ENCODE measurements around the gene KCNAB3. TPM values are rescaled to one million over a fixed set of nuclear protein-coding genes. Genes with fewer than 3 reads are reported as not detected.
A peak's percentile ranks its signal among the peaks of the same experiment; 100 is the strongest.

Gene KCNAB3
- polyA plus RNA-seq, 3 donors: 11.7 TPM; not detected in 2

DNA sequence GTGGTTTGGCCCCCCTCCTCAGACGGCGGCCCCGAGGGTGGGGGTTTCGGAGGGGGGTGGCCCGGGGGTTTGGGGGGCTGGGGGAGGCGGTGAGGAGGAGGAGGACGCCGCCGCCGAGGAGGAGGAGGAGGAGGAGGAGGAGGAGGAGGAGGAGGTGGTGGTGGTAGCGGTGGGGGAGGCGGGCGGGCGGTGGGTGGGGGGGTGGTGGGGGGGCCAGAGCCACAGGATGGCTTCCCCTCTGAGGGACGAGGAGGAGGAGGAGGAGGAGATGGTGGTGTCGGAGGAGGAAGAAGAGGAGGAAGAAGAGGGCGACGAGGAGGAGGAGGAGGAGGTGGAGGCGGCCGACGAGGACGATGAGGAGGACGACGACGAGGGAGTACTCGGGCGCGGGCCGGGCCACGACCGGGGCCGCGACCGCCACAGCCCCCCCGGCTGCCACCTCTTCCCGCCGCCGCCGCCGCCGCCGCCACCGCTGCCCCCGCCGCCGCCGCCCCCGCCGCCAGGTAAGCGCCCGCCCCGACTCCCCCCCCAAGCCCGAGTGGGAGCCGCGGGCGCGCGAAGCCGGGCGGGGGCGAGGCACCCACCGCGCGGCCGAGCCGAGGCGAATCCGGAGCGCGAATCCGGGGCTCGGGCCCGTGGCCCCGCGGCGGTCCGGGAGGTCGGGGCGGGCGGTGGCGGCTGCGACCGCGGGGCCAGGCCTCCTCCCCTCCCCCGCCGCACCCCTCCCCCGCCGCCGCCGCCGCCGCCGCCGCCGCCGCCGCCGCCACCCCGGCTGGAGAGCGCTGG is 44.9 kb downstream of the KCNAB3 start:
- H3K9me3 ChIP-seq (replicated peaks in 1 of 2; ENCODE audit: control insufficient read depth in 1 of 2, insufficient read depth in 1 of 2, low read length in 2 of 2): no peaks in the 10 kb centered on the region
- TF ChIP-seq, protein P1, sequence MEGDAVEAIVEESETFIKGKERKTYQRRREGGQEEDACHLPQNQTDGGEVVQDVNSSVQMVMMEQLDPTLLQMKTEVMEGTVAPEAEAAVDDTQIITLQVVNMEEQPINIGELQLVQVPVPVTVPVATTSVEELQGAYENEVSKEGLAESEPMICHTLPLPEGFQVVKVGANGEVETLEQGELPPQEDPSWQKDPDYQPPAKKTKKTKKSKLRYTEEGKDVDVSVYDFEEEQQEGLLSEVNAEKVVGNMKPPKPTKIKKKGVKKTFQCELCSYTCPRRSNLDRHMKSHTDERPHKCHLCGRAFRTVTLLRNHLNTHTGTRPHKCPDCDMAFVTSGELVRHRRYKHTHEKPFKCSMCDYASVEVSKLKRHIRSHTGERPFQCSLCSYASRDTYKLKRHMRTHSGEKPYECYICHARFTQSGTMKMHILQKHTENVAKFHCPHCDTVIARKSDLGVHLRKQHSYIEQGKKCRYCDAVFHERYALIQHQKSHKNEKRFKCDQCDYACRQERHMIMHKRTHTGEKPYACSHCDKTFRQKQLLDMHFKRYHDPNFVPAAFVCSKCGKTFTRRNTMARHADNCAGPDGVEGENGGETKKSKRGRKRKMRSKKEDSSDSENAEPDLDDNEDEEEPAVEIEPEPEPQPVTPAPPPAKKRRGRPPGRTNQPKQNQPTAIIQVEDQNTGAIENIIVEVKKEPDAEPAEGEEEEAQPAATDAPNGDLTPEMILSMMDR (IDR thresholded peaks at IDR 0.05): no peak
- intact Hi-C loops (cut with micrococcal nuclease): no loop called here
- H3K4me3 ChIP-seq (replicated peaks in 1 of 3; ENCODE audit: low read depth in 2 of 3, low read length in 3 of 3): peak overlapping the region; percentile 54 to 98 (median 89)
- Mint-ChIP-seq H3K36me3 (peaks cover 0 to 6% of the 10 kb centered on the region in 2 donors), H3K4me3 (peak overlapping the region; percentile 78 to 88), H3K27ac (peak overlapping the region in 5 of 7 donors; percentile 64 to 90 (median 74)), H3K9me3 (no peaks in the 10 kb centered on the region), H3K4me1 (peaks cover 5% of the 10 kb centered on the region), H3K27me3 (ENCODE audit: low read depth in 3 of 3) (no peaks in the 10 kb centered on the region)
- H3K27ac ChIP-seq (ENCODE audit: low read depth in 1 of 2, low read length in 2 of 2): peak overlapping the region in 1 of 2 donors; percentile 39
- H3K27me3 ChIP-seq (ENCODE audit: control insufficient read depth in 2 of 2, insufficient read depth in 2 of 2, low read length in 2 of 2): no peaks in the 10 kb centered on the region
- peak overlapping the region; percentile 74 for H3K9ac ChIP-seq (ENCODE audit: insufficient read depth, low read length, poor library complexity, severe bottlenecking)
- H3K36me3 ChIP-seq (replicated peaks in 1 of 2; ENCODE audit: control insufficient read depth in 1 of 2, insufficient read depth in 2 of 2, low read length in 2 of 2): peaks cover 0 to 2% of the 10 kb centered on the region in 2 donors
- WGBS (ENCODE audit: insufficient coverage): 0% methylated on average over 33 of the region's 100 CpGs
- H3K79me2 ChIP-seq (ENCODE audit: insufficient read depth, low read length): peaks cover 75% of the 10 kb centered on the region
- H2AFZ ChIP-seq (ENCODE audit: insufficient read depth, low read depth, low read length, poor library complexity, severe bottlenecking): peak overlapping the region; percentile 69
- H3K4me1 ChIP-seq (ENCODE audit: control insufficient read depth in 1 of 2, insufficient read depth in 2 of 2, low read length in 2 of 2): peaks cover 72 to 80% of the 10 kb centered on the region in 2 donors
- peaks cover 13% of the 10 kb centered on the region for H4K20me1 ChIP-seq (ENCODE audit: insufficient read depth, low read length)
- DNase-seq: peak in 1 of 3 donors; percentile 20
- H3K4me2 ChIP-seq (replicated peaks; ENCODE audit: extremely low read depth, low read length, poor library complexity, severe bottlenecking): peak overlapping the region; percentile 99

DNA sequence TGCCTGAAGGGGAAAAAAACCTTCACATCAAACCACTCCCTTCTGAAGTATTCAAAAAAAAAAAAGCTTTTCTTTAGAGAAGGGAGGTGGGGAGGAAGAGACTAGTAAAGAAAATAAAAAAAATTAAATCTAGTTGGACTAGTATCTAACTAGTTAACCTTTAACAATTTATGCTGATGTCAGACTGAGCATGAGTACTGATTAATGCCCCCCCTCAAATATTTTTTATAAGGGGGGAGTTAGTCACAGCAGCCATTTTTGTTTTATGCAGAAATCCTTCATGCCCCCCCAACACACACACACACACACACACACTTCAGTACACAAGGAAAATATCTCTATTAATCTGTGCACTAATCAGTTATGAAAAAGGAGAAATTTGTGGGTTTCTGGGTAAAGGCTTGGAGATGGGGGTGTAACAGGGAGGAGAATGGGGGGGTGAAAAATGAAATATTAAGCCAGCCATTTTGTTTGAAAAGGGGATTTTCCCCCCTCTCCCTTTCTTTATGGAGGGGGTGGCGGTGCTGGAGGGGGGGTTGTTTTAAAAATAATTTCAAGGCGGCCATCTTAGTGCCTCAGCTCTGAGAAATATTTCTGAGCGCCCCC is 45.8 kb downstream of the KCNAB3 start:
- H3K9me3 Mint-ChIP-seq: no peaks in the 10 kb centered on the region
- no peaks in the 10 kb centered on the region for H3K27me3 Mint-ChIP-seq (ENCODE audit: low read depth in 3 of 3)
- no CpG with 5 or more reads among the region's 3 CpGs for whole genome bisulfite sequencing (ENCODE audit: insufficient coverage)
- peaks cover 6% of the 10 kb centered on the region for H4K20me1 ChIP-seq (ENCODE audit: insufficient read depth, low read length)
- H3K27ac ChIP-seq (ENCODE audit: low read depth in 1 of 2, low read length in 2 of 2): no peak overlapping the region
- intact Hi-C loops (cut with micrococcal nuclease): no loop called here
- H3K9ac ChIP-seq (ENCODE audit: insufficient read depth, low read length, poor library complexity, severe bottlenecking): no peak overlapping the region
- H2AFZ ChIP-seq (ENCODE audit: insufficient read depth, low read depth, low read length, poor library complexity, severe bottlenecking): peak overlapping the region; percentile 38
- no peaks in the 10 kb centered on the region for H3K36me3 Mint-ChIP-seq
- peaks cover 5% of the 10 kb centered on the region for H3K4me1 Mint-ChIP-seq
- peak overlapping the region; percentile 56 for H3K4me2 ChIP-seq (replicated peaks; ENCODE audit: extremely low read depth, low read length, poor library complexity, severe bottlenecking)
- H3K9me3 ChIP-seq (replicated peaks in 1 of 2; ENCODE audit: control insufficient read depth in 1 of 2, insufficient read depth in 1 of 2, low read length in 2 of 2): no peaks in the 10 kb centered on the region
- no peaks in the 10 kb centered on the region for H3K27me3 ChIP-seq (ENCODE audit: control insufficient read depth in 2 of 2, insufficient read depth in 2 of 2, low read length in 2 of 2)
- H3K36me3 ChIP-seq (replicated peaks in 1 of 2; ENCODE audit: control insufficient read depth in 1 of 2, insufficient read depth in 2 of 2, low read length in 2 of 2): no peaks in the 10 kb centered on the region
- H3K27ac Mint-ChIP-seq: peak overlapping the region in 5 of 7 donors; percentile 22 to 83 (median 63)
- peaks cover 66% of the 10 kb centered on the region for H3K79me2 ChIP-seq (ENCODE audit: insufficient read depth, low read length)
- H3K4me3 Mint-ChIP-seq: peak overlapping the region; percentile 9 to 65
- TF ChIP-seq, protein P1 (IDR thresholded peaks at IDR 0.05): no peak
- DNase-seq: peak in 2 of 3 donors; percentile 23 to 44
- H3K4me1 ChIP-seq (ENCODE audit: control insufficient read depth in 1 of 2, insufficient read depth in 2 of 2, low read length in 2 of 2): peaks cover 66 to 78% of the 10 kb centered on the region in 2 donors
- H3K4me3 ChIP-seq (replicated peaks in 1 of 3; ENCODE audit: low read depth in 2 of 3, low read length in 3 of 3): peak overlapping the region; percentile 5 to 58 (median 14)

Measured in CD14-positive monocyte (primary cell).